ENCODE results near the gene ACLY. TPM values are rescaled to one million over a fixed set of nuclear protein-coding genes. Genes with fewer than 3 reads are reported as not detected.
"Not testable (repeated sequence)": the region's sequence is repeated elsewhere in the genome, so short reads cannot be mapped to it uniquely, and the experiment has no call there.

The ACLY gene
- total RNA-seq, 4 donors from 2014 or later, result 30.0 to 108 (median 67.3) TPM

DNA sequence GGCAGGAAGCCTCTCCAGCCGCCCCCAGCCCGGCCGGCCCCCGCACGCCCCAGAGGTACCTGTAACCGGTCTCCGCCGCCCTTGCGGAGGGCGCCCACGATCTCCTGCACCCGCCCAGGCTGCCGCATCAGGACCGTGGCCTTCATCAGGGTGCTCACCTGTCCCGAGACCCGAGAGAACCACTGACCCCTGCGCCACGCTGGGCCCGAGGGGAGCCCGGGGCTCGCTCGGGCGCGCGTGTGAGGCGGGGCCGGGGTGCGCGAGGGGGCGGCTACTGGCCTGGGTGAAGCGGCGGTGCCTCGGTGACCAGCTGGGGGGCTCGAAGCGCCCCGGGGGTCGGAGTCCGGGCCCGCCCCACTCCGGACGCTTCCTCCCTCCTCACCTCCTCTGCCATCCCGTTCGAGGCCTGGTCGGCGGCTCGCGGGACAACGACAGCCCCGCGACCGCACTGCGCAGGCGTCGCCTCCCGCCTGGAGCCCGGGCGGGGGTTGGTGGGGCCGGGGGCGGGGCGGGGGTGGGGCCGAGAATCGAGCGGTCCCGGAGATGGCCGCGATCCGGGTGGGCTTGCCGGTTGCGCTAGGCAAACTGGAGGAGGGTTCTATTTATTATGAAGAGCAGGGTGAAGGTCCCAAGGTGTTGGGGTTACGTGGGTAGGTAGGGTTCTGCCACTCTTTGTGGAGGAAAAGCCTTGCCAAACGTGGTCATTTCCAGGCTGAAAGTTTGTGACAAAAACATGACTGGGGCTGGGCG lies 82.8 kb downstream of the ACLY start, which contains the start of gene NT5C3B:
NT5C3B (minus strand) TSS at position 433 of the 750 bp plus-strand sequence; CDS start at position 394, 39 bp downstream.
- Histone ChIP-seq H3K9me3 (no peaks in the 10 kb centered on the region), H3K27ac (peak within 1 kb of the TSS; percentile 84 to 87), H3K4me3 (peak within 1 kb of the TSS; percentile 70 to 79), H3K4me1 (no peaks in the 10 kb centered on the region), H3K27me3 (no peaks in the 10 kb centered on the region), H3K36me3 (no peaks in the 10 kb centered on the region)
- DNase-seq, result peak; percentile 52 to 68
- TF ChIP-seq, protein P1, sequence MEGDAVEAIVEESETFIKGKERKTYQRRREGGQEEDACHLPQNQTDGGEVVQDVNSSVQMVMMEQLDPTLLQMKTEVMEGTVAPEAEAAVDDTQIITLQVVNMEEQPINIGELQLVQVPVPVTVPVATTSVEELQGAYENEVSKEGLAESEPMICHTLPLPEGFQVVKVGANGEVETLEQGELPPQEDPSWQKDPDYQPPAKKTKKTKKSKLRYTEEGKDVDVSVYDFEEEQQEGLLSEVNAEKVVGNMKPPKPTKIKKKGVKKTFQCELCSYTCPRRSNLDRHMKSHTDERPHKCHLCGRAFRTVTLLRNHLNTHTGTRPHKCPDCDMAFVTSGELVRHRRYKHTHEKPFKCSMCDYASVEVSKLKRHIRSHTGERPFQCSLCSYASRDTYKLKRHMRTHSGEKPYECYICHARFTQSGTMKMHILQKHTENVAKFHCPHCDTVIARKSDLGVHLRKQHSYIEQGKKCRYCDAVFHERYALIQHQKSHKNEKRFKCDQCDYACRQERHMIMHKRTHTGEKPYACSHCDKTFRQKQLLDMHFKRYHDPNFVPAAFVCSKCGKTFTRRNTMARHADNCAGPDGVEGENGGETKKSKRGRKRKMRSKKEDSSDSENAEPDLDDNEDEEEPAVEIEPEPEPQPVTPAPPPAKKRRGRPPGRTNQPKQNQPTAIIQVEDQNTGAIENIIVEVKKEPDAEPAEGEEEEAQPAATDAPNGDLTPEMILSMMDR (IDR thresholded peaks at IDR 0.05), result peak in 1 of 4 experiments; percentile 3
- TF ChIP-seq POLR2A (IDR thresholded peaks at IDR 0.05), result peak in 1 of 2 donors; percentile 58
- intact Hi-C loops (cut with DNase I; ENCODE audit: low total_unique reads), result no loop called here

DNA sequence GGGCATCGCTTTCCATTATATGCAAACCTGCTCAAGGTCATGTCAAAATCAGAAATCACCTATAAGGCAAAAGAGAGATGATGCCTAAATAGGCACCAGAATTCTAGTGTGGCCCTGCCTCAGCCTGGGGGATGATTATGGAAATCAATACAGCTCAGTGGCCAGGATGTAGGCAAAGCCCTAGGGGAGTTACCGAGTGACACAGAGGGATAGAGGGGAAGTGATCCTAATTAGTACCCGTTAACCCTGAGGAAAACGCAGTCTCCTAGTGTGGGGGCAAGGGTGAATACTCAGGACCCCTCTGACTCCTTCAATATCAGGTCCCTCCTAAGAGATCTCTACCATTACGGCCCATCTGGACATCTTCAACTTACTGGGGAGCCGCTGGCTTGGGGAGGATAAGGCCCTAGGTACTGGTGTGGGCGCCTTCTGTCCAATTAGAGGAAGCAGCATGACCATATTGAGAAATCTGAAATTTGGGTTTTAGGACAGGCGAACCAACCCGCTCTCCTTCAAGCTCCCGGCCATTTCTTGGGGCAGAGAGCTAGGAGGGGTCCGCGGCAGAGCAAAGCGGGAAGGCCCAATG lies 83.4 kb downstream of the ACLY start:
- H3K27ac ChIP-seq, result peak overlapping the region; percentile 84 to 87
- H3K4me3 ChIP-seq, result peak overlapping the region; percentile 70 to 79
- no peaks in the 10 kb centered on the region for H3K4me1 ChIP-seq
- DNase-seq, result no peak
- no peaks in the 10 kb centered on the region for H3K36me3 ChIP-seq
- H3K27me3 ChIP-seq, result no peaks in the 10 kb centered on the region
- intact Hi-C loops (cut with DNase I; ENCODE audit: low total_unique reads), result no loop called here
- no peaks in the 10 kb centered on the region for H3K9me3 ChIP-seq
- TF ChIP-seq POLR2A (IDR thresholded peaks at IDR 0.05), result no peak
- TF ChIP-seq, protein P1 (IDR thresholded peaks at IDR 0.05), result no peak

DNA sequence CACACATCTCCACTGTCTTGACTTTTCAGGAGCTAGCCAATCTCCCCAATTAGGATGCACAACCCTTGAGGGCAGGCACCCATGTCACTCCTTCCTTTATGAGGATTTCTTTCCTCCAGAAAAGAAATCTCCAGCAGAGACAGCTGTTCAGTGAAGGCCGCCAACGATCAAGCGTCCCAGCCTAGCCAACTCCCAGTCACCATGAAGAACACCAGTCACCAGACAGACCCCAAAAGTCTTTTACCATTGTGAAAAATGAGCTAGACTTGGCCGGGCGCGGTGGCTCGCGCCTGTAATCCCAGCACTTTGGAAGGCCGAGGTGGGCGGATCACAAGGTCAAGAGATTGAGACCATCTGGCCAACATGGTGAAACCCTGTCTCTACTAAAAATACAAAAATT lies 88.8 kb downstream of the ACLY start:
- H3K36me3 ChIP-seq; intact Hi-C loops (cut with DNase I; ENCODE audit: low total_unique reads): not testable (repeated sequence)
- DNase-seq, result peak in 1 of 2 donors; percentile 2

DNA sequence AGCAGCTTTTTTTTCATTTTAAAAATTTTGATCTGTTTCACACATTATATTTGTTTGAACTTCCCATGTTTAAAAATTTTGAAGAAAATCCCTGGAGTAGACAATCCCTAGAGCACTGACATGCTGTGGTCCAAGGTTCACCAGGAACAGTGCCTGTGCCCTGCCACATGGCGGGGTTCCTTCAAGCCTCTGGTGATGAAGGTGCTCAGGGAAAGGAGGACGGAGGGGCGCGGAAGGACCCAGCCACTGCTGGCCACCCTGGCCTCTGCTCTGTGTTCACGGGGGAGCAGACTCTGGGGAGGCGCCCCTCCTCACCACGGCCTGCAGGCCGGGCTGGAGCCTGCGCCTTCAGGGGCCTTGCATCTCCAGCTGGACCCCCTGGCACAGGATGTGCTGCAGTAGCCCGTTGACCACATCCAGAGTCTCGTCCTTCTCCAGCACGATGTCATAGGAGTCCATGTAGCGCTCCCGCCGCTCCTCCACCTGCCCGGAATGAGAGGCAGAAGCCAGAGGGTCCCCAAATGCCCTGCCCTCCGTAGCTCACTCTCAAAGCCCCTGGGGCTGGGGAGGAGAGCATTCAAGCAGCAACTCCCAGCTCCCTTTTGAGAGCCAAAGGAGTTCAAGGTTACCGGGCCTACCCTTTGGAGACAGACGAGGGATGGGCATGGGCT lies 93.4 kb downstream of the ACLY start:
- intact Hi-C loops (cut with DNase I; ENCODE audit: low total_unique reads), result no loop called here
- Histone ChIP-seq H3K27ac (no peak overlapping the region), H3K27me3 (no peaks in the 10 kb centered on the region), H3K36me3 (no peaks in the 10 kb centered on the region), H3K4me1 (no peaks in the 10 kb centered on the region), H3K4me3 (no peak overlapping the region), H3K9me3 (no peaks in the 10 kb centered on the region)
- TF ChIP-seq, protein P1 (IDR thresholded peaks at IDR 0.05), result no peak
- no peak for TF ChIP-seq POLR2A (IDR thresholded peaks at IDR 0.05)
- no peak for DNase-seq

More for the DNA sequence above, 88.8 kb downstream of the ACLY start:
- H3K27me3 ChIP-seq, H3K27ac ChIP-seq, H3K4me3 ChIP-seq, H3K9me3 ChIP-seq, H3K4me1 ChIP-seq: not testable (repeated sequence)

DNA sequence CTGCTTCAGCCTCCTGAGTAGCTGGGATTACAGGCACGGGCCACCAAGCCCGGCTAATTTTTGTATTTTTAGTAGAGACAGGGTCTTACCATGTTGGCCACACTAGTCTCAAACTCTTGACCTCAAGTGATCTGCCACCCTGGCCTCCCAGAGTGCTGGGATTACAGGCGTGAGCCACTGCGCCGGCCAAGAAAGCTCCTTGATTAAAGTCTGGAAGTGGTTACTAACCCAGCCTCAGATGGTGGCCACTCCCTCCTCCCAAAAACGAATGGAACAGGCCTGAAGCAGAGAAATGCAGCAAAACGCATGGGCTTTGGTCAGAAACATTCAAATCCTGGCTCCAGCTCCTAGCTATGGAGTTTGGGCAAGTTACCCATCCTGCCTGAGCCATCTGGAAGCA lies 94.7 kb downstream of the ACLY start:
- no peak for DNase-seq
- Histone ChIP-seq H3K4me1 (no peaks in the 10 kb centered on the region), H3K4me3 (no peak overlapping the region), H3K27me3 (no peaks in the 10 kb centered on the region), H3K27ac (no peak overlapping the region), H3K9me3 (no peaks in the 10 kb centered on the region), H3K36me3 (no peaks in the 10 kb centered on the region)
- TF ChIP-seq POLR2A (IDR thresholded peaks at IDR 0.05), result no peak
- TF ChIP-seq, protein P1 (IDR thresholded peaks at IDR 0.05), result no peak
- intact Hi-C loops (cut with DNase I; ENCODE audit: low total_unique reads), result no loop called here
